Measurements from ENCODE around the gene MUC21. TPM values are rescaled to one million over a fixed set of nuclear protein-coding genes. Genes with fewer than 3 reads are reported as not detected.

The MUC21 gene
- total and polyA plus RNA-seq, 9 of the 15 experiments (the other 6 are each of a cell fraction or from before 2014, with no cell fraction given): not detected

DNA sequence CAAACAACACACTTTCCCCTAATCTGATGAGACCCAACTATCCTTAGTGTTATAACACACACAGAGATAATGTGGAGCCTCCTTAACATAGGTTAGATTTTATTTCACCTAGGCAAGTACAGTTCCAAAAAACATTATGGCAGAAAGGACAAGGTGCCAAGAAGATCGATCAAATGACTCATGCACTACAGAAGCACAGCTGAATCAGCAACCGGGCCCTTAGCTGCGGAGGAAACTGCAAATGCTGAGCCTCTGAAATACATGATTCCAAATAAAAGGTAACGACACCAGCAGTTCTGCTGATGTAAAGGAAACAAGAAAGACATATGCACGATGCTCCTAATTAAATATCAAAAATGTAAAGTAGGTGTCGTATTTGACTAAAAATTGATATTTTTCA lies 19.9 kb upstream of the MUC21 start:
- TF ChIP-seq ZC3H4 (CRISPR knock-in tag; IDR thresholded peaks at IDR 0.05; ENCODE audit: borderline replicate concordance) (no peak), HNRNPH1 (optimal IDR thresholded peaks at IDR 0.05; ENCODE audit: low read depth, low read length) (no peak)
- TF ChIP-seq, protein P1, sequence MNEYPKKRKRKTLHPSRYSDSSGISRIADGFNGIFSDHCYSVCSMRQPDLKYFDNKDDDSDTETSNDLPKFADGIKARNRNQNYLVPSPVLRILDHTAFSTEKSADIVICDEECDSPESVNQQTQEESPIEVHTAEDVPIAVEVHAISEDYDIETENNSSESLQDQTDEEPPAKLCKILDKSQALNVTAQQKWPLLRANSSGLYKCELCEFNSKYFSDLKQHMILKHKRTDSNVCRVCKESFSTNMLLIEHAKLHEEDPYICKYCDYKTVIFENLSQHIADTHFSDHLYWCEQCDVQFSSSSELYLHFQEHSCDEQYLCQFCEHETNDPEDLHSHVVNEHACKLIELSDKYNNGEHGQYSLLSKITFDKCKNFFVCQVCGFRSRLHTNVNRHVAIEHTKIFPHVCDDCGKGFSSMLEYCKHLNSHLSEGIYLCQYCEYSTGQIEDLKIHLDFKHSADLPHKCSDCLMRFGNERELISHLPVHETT (CRISPR knock-in tag; conservative IDR thresholded peaks at IDR 0.05 in 1 of 2, IDR thresholded peaks at IDR 0.05 in 1 of 2): no peak
- TF ChIP-seq, protein P2, sequence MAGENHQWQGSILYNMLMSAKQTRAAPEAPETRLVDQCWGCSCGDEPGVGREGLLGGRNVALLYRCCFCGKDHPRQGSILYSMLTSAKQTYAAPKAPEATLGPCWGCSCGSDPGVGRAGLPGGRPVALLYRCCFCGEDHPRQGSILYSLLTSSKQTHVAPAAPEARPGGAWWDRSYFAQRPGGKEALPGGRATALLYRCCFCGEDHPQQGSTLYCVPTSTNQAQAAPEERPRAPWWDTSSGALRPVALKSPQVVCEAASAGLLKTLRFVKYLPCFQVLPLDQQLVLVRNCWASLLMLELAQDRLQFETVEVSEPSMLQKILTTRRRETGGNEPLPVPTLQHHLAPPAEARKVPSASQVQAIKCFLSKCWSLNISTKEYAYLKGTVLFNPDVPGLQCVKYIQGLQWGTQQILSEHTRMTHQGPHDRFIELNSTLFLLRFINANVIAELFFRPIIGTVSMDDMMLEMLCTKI (IDR thresholded peaks at IDR 0.05; ENCODE audit: partially characterized antibody): no peak
- BruUV-seq (replicated peaks): no TSS peak
- FAIRE-seq: no peak
- Histone ChIP-seq H2AFZ (ENCODE audit: low read depth, low read length) (no peak overlapping the region), H3K79me2 (ENCODE audit: control insufficient read depth, insufficient read depth, low read length) (no peaks in the 10 kb centered on the region), H4K20me1 (replicated peaks; ENCODE audit: control insufficient read depth, insufficient read depth, low read length) (no peaks in the 10 kb centered on the region), H3K9ac (ENCODE audit: insufficient read depth in 1 of 2, low read depth in 2 of 2, low read length in 2 of 2) (no peak overlapping the region), H3K9me3 (replicated peaks; ENCODE audit: control insufficient read depth, insufficient read depth, low read depth, low read length) (no peaks in the 10 kb centered on the region), H3K36me3 (ENCODE audit: control insufficient read depth, insufficient read depth, low read length) (no peaks in the 10 kb centered on the region), H3K4me2 (ENCODE audit: insufficient read depth, low read length) (no peak overlapping the region), H3K4me3 (no peak overlapping the region), H3K9me1 (ENCODE audit: control insufficient read depth, insufficient read depth, low read length) (no peaks in the 10 kb centered on the region), H3K27ac (ENCODE audit: extremely low read depth, low read depth, low read length) (no peak overlapping the region), H3K27me3 (ENCODE audit: control insufficient read depth in 2 of 2, insufficient read depth in 2 of 2, low read length in 2 of 2) (peaks cover 26 to 50% of the 10 kb centered on the region in 2 experiments; a peak in 4 of 5 replicates), H3K4me1 (replicated peaks in 1 of 2; ENCODE audit: control insufficient read depth in 2 of 2, insufficient read depth in 2 of 2, low read length in 2 of 2) (no peaks in the 10 kb centered on the region)
- intact Hi-C loops (cut with micrococcal nuclease) (no loop called here), in situ Hi-C loops (cut with MboI) (no loop called here)
- CTCF ChIA-PET (ENCODE audit: low intra/inter-chr PET ratio): no interaction called here
- no peak for ATAC-seq
- POLR2A ChIA-PET: interaction anchor here (1.4 kb wide), 1 partner anchor 11 kb away, joined by 4 read pairs; no protein-coding TSS in a partner anchor
- WGBS (ENCODE audit: insufficient coverage, low coverage, missing lambda C conversion rate): 10% methylated on average over 6 of the region's 6 CpGs
- no peak for DNase-seq (ENCODE audit: extremely low read depth in 1 of 4, low spot score in 3 of 4)
